Measurements from ENCODE around the gene MYL12A. TPM values are rescaled to one million over a fixed set of nuclear protein-coding genes. Genes with fewer than 3 reads are reported as not detected.
"Not testable (repeated sequence)": the region's sequence is repeated elsewhere in the genome, so short reads cannot be mapped to it uniquely, and the experiment has no call there.

MYL12A gene
- total and polyA plus RNA-seq, 2 of the 4 experiments (the other 2 are of a cell fraction) = 549 to 580 TPM

DNA sequence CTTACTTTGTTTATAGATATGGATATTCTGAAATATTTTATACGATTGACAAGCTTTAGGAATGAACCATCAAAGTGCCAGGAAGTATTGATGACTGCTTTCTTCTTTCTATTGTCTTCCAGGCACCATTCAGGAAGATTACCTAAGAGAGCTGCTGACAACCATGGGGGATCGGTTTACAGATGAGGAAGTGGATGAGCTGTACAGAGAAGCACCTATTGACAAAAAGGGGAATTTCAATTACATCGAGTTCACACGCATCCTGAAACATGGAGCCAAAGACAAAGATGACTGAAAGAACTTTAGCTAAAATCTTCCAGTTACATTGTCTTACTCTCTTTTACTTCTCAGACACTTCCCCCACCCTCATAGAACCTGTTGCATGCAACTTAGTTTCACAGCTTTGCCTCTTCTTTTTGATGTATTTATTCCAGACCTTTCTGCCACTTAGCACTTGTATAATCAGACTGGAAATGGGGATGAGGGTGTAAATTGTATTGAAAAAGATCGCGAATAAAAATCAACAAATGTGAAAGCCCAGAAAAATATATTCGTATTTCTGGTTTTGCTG is 30.1 kb downstream of the MYL12A start:
- H4K8ac ChIP-seq (ENCODE audit: low read depth in 2 of 2, low read length in 2 of 2); H4K91ac ChIP-seq (ENCODE audit: insufficient read depth, low read depth, low read length); H2BK20ac ChIP-seq (ENCODE audit: low read depth, low read length); H3K9ac ChIP-seq (ENCODE audit: low read depth, low read length); H3K9me1 ChIP-seq (ENCODE audit: insufficient read depth, low read length); H2AK9ac ChIP-seq (replicated peaks; ENCODE audit: low read depth, low read length, poor library complexity); H3K4me3 ChIP-seq (ENCODE audit: insufficient read depth, low read depth, low read length); intact Hi-C loops (cut with micrococcal nuclease); H2BK15ac ChIP-seq (ENCODE audit: low read depth, low read length); H2BK5ac ChIP-seq (ENCODE audit: low read depth, low read length, poor library complexity, severe bottlenecking); dilution Hi-C loops (cut with HindIII; ENCODE audit: low sequenced_read_pairs, unreplicated experiment); H2BK120ac ChIP-seq (ENCODE audit: low read depth, low read length); H3K23ac ChIP-seq (ENCODE audit: low read depth, low read length); H3K14ac ChIP-seq (replicated peaks; ENCODE audit: low read depth, low read length); H2AK5ac ChIP-seq (ENCODE audit: low read depth, low read length); H3K4me2 ChIP-seq (ENCODE audit: low read depth, low read length); H3K27ac ChIP-seq (ENCODE audit: insufficient read depth, low read length); POLR2A ChIA-PET (ENCODE audit: unreplicated experiment); H3K27me3 ChIP-seq (ENCODE audit: control insufficient read depth, insufficient read depth, low read length); H3K18ac ChIP-seq (ENCODE audit: low read depth, low read length); H3K56ac ChIP-seq (ENCODE audit: extremely low read depth, insufficient read depth, low read length); H3K4ac ChIP-seq (ENCODE audit: low read depth, low read length); in situ Hi-C loops (cut with MboI; ENCODE audit: low sequenced_read_pairs); H3K4me1 ChIP-seq (ENCODE audit: control insufficient read depth, insufficient read depth, low read length); ATAC-seq (ENCODE audit: low read depth); H2AFZ ChIP-seq (replicated peaks; ENCODE audit: low read length, poor library complexity); H3K9me3 ChIP-seq (ENCODE audit: control insufficient read depth, insufficient read depth, low read length); H4K5ac ChIP-seq (ENCODE audit: low read depth, low read length); DNase-seq: not testable (repeated sequence)
- Histone ChIP-seq H3K79me1 (ENCODE audit: low read depth in 1 of 2, low read length in 2 of 2) (peaks cover 15 to 29% of the 10 kb centered on the region in 2 experiments), H3K36me3 (ENCODE audit: control insufficient read depth, insufficient read depth, low read length) (peaks cover 31% of the 10 kb centered on the region), H4K20me1 (ENCODE audit: insufficient read depth, low read length) (peaks cover 22% of the 10 kb centered on the region)
- WGBS, 2 experiments (ENCODE audit: extremely low coverage in 2 of 2, insufficient read length in 1 of 2) = no CpG with 5 or more reads among the region's 7 CpGs
- CTCF ChIA-PET = interaction anchor here (0.5 kb wide), 1 partner anchor 718 kb away, joined by 4 read pairs; no protein-coding TSS in a partner anchor
- TSS peak; percentile 99 for BruUV-seq (replicated peaks)

Data from IMR-90 (cell line).